ENCODE measurements around the gene PLEKHJ1. TPM values are rescaled to one million over a fixed set of nuclear protein-coding genes. Genes with fewer than 3 reads are reported as not detected.

PLEKHJ1 gene
- total RNA-seq, 1 donor from 2014 or later: 23.9 TPM

GRCh38 chr19:2195361-2195760 is 40.8 kb downstream of the PLEKHJ1 start:
- intact Hi-C loops (cut with DNase I): no loop called here
- Histone ChIP-seq H3K27me3 (no peaks in the 10 kb centered on the region), H3K4me1 (no peaks in the 10 kb centered on the region), H3K27ac (no peak overlapping the region), H3K4me3 (no peak overlapping the region), H3K36me3 (peaks cover 59% of the 10 kb centered on the region in 2 donors), H3K9me3 (no peaks in the 10 kb centered on the region)
- DNase-seq (ENCODE audit: low spot score in 2 of 2): no peak
- no peak for TF ChIP-seq CTCF (IDR thresholded peaks at IDR 0.05)

GRCh38 chr19:2194513-2195078 is 41.5 kb downstream of the PLEKHJ1 start:
- Histone ChIP-seq H3K4me1 (no peaks in the 10 kb centered on the region), H3K27me3 (no peaks in the 10 kb centered on the region), H3K4me3 (no peak overlapping the region), H3K36me3 (peaks cover 51 to 54% of the 10 kb centered on the region in 2 donors), H3K9me3 (no peaks in the 10 kb centered on the region), H3K27ac (no peak overlapping the region)
- intact Hi-C loops (cut with DNase I): no loop called here
- no peak for TF ChIP-seq CTCF (IDR thresholded peaks at IDR 0.05)
- DNase-seq (ENCODE audit: low spot score in 2 of 2): no peak

GRCh38 chr19:2193807-2194206 is 42.3 kb downstream of the PLEKHJ1 start:
- Histone ChIP-seq H3K9me3 (no peaks in the 10 kb centered on the region), H3K4me3 (no peak overlapping the region), H3K36me3 (peaks cover 51 to 55% of the 10 kb centered on the region in 2 donors), H3K27ac (no peak overlapping the region), H3K27me3 (no peaks in the 10 kb centered on the region), H3K4me1 (peaks cover 0 to under 1% of the 10 kb centered on the region in 2 donors)
- TF ChIP-seq CTCF (IDR thresholded peaks at IDR 0.05): no peak
- intact Hi-C loops (cut with DNase I): no loop called here
- no peak for DNase-seq (ENCODE audit: low spot score in 2 of 2)

GRCh38 chr19:2192862-2193261 is 43.3 kb downstream of the PLEKHJ1 start:
- no peak for TF ChIP-seq CTCF (IDR thresholded peaks at IDR 0.05)
- intact Hi-C loops (cut with DNase I): no loop called here
- Histone ChIP-seq H3K4me3 (no peak overlapping the region), H3K9me3 (no peaks in the 10 kb centered on the region), H3K27ac (no peak overlapping the region), H3K36me3 (peaks cover 51 to 55% of the 10 kb centered on the region in 2 donors), H3K4me1 (peaks cover 0 to 8% of the 10 kb centered on the region in 2 donors), H3K27me3 (no peaks in the 10 kb centered on the region)
- DNase-seq (ENCODE audit: low spot score in 2 of 2): no peak

- Histone ChIP-seq H3K4me1 (peaks cover 8 to 18% of the 10 kb centered on the region in 2 donors), H3K4me3 (no peak overlapping the region), H3K36me3 (peaks cover 51 to 52% of the 10 kb centered on the region in 2 donors), H3K9me3 (no peaks in the 10 kb centered on the region), H3K27ac (no peak overlapping the region), H3K27me3 (no peaks in the 10 kb centered on the region)
- intact Hi-C loops (cut with DNase I): no loop called here
- DNase-seq (ENCODE audit: low spot score in 2 of 2): no peak
- no peak for TF ChIP-seq CTCF (IDR thresholded peaks at IDR 0.05)
Measured at GRCh38 chr19:2191456-2192310, 44.4 kb downstream of the PLEKHJ1 start.

Measured in ascending aorta (tissue), 2 donors.